Right kidney (tissue), 9 donors: ENCODE results near the gene REEP3.
"Not testable (repeated sequence)": the region's sequence is repeated elsewhere in the genome, so short reads cannot be mapped to it uniquely, and the experiment has no call there.

Source experiments
- DNase-seq: peaks from one replicate; pipeline ENCODE4 v3.0.0-alpha.2; 2016
- long read RNA-seq, 8 donors: transcript quantifications; one replicate each; lab custom pipeline, GENCODE V29; 2026

Gene REEP3
- long read RNA-seq, donor 1, full-length matches to known transcripts = 6 of 6 reads
- long read RNA-seq, donor 1, partial matches to known transcripts = 0 of 6 reads
- long read RNA-seq, donor 1, other reads (novel, unspliced or antisense) = 0 of 6 reads
- long read RNA-seq, donor 2, full-length matches to known transcripts = 3 of 3 reads
- long read RNA-seq, donor 2, partial matches to known transcripts = 0 of 3 reads
- long read RNA-seq, donor 2, other reads (novel, unspliced or antisense) = 0 of 3 reads
- long read RNA-seq, donor 3, full-length matches to known transcripts = 3 of 3 reads
- long read RNA-seq, donor 3, partial matches to known transcripts = 0 of 3 reads
- long read RNA-seq, donor 3, other reads (novel, unspliced or antisense) = 0 of 3 reads
- long read RNA-seq, donor 4, full-length matches to known transcripts = 9 of 65 reads
- long read RNA-seq, donor 4, partial matches to known transcripts = 56 of 65 reads
- long read RNA-seq, donor 4, other reads (novel, unspliced or antisense) = 0 of 65 reads
- long read RNA-seq, donor 5, full-length matches to known transcripts = 6 of 6 reads
- long read RNA-seq, donor 5, partial matches to known transcripts = 0 of 6 reads
- long read RNA-seq, donor 5, other reads (novel, unspliced or antisense) = 0 of 6 reads
- long read RNA-seq, donor 6, full-length matches to known transcripts = 3 of 3 reads
- long read RNA-seq, donor 6, partial matches to known transcripts = 0 of 3 reads
- long read RNA-seq, donor 6, other reads (novel, unspliced or antisense) = 0 of 3 reads
- long read RNA-seq, donor 7, full-length matches to known transcripts = 10 of 21 reads
- long read RNA-seq, donor 7, partial matches to known transcripts = 11 of 21 reads
- long read RNA-seq, donor 7, other reads (novel, unspliced or antisense) = 0 of 21 reads
- long read RNA-seq, donor 8, full-length matches to known transcripts = 4 of 4 reads
- long read RNA-seq, donor 8, partial matches to known transcripts = 0 of 4 reads
- long read RNA-seq, donor 8, other reads (novel, unspliced or antisense) = 0 of 4 reads

- peak; percentile 77 for DNase-seq
Measured at GRCh38 chr10:63520500-63521415, at the start of gene REEP3. REEP3 (plus strand) TSS chr10:63521401; CDS start chr10:63521546, 145 bp downstream.

GRCh38 chr10:63474488-63474887, 46.7 kb upstream of the REEP3 start:
- no peak for DNase-seq

GRCh38 chr10:63477927-63478326, 43.3 kb upstream of the REEP3 start:
- DNase-seq = no peak

- DNase-seq = no peak
Measured at GRCh38 chr10:63478564-63478963, 42.6 kb upstream of the REEP3 start.

GRCh38 chr10:63480237-63480636, 41.0 kb upstream of the REEP3 start:
- DNase-seq = no peak

- no peak for DNase-seq
Measured at GRCh38 chr10:63481815-63482421, 39.3 kb upstream of the REEP3 start.

- no peak for DNase-seq
Measured at GRCh38 chr10:63483983-63484382, 37.2 kb upstream of the REEP3 start.

GRCh38 chr10:63487990-63488389, 33.2 kb upstream of the REEP3 start:
- DNase-seq = no peak

- DNase-seq = no peak
Measured at GRCh38 chr10:63489838-63490237, 31.4 kb upstream of the REEP3 start.

GRCh38 chr10:63491588-63492316, 29.4 kb upstream of the REEP3 start:
- DNase-seq = peak; percentile 21

GRCh38 chr10:63492317-63492690, 28.9 kb upstream of the REEP3 start:
- DNase-seq = not testable (repeated sequence)

GRCh38 chr10:63493004-63493403, 28.2 kb upstream of the REEP3 start:
- DNase-seq = no peak

GRCh38 chr10:63494951-63495350, 26.2 kb upstream of the REEP3 start:
- no peak for DNase-seq

- no peak for DNase-seq
Measured at GRCh38 chr10:63496561-63496960, 24.6 kb upstream of the REEP3 start.

- DNase-seq = no peak
Measured at GRCh38 chr10:63497321-63497720, 23.9 kb upstream of the REEP3 start.

GRCh38 chr10:63498665-63499064, 22.5 kb upstream of the REEP3 start:
- DNase-seq = no peak

GRCh38 chr10:63500551-63500950, 20.6 kb upstream of the REEP3 start:
- not testable (repeated sequence) for DNase-seq

- no peak for DNase-seq
Measured at GRCh38 chr10:63501954-63502353, 19.2 kb upstream of the REEP3 start.

- no peak for DNase-seq
Measured at GRCh38 chr10:63502832-63503231, 18.4 kb upstream of the REEP3 start.

- DNase-seq = no peak
Measured at GRCh38 chr10:63503395-63503794, 17.8 kb upstream of the REEP3 start.
